Astrocyte (in vitro differentiated cells and primary cell): Measurements from ENCODE around the gene CCL28.

Experiments used
- EZH2 ChIP-seq: IDR thresholded peaks from 2 replicates; pipeline ENCODE4 v1.6.1; 2012; ENCODE audit warnings: mild to moderate bottlenecking, low read length, inconsistent platforms; ENCODE audit not compliant: insufficient read depth
- TF ChIP-seq, protein P1 (sequence below): IDR thresholded peaks from 2 replicates; pipeline ENCODE4 v1.5.1; 2011; ENCODE audit warnings: low read depth, mild to moderate bottlenecking, inconsistent platforms, low read length, moderate library complexity; ENCODE audit not compliant: insufficient read depth

DNA sequence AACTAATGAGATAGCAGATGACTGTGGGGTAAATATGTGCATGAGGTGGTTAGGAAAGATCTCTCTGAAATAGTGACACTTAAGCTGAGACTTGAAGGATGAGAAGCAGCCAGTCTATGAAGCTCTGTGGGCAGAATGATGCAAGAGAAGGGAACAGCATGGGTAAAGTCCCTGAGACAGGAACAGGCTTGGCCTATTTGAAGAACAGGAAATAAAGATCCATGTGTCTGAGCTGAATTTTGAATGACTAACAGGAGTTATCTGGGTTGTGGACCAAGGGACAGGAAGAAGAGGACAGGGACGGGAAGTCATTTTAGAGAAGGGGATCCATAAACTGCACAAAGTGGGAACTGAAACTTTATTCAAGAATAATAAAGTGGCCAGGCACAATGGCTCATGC is 73.3 kb downstream of the CCL28 start:
- TF ChIP-seq EZH2: no peak
- TF ChIP-seq, protein P1, sequence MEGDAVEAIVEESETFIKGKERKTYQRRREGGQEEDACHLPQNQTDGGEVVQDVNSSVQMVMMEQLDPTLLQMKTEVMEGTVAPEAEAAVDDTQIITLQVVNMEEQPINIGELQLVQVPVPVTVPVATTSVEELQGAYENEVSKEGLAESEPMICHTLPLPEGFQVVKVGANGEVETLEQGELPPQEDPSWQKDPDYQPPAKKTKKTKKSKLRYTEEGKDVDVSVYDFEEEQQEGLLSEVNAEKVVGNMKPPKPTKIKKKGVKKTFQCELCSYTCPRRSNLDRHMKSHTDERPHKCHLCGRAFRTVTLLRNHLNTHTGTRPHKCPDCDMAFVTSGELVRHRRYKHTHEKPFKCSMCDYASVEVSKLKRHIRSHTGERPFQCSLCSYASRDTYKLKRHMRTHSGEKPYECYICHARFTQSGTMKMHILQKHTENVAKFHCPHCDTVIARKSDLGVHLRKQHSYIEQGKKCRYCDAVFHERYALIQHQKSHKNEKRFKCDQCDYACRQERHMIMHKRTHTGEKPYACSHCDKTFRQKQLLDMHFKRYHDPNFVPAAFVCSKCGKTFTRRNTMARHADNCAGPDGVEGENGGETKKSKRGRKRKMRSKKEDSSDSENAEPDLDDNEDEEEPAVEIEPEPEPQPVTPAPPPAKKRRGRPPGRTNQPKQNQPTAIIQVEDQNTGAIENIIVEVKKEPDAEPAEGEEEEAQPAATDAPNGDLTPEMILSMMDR: no peak
